NCI-H526 (cell line): Measurements from ENCODE around the gene MICAL2.

Experiments
- DNase-seq, 2 experiments: peaks; one replicate each; lab custom pipeline; 2025; lab: John Stamatoyannopoulos, UW

The MICAL2 gene

DNA sequence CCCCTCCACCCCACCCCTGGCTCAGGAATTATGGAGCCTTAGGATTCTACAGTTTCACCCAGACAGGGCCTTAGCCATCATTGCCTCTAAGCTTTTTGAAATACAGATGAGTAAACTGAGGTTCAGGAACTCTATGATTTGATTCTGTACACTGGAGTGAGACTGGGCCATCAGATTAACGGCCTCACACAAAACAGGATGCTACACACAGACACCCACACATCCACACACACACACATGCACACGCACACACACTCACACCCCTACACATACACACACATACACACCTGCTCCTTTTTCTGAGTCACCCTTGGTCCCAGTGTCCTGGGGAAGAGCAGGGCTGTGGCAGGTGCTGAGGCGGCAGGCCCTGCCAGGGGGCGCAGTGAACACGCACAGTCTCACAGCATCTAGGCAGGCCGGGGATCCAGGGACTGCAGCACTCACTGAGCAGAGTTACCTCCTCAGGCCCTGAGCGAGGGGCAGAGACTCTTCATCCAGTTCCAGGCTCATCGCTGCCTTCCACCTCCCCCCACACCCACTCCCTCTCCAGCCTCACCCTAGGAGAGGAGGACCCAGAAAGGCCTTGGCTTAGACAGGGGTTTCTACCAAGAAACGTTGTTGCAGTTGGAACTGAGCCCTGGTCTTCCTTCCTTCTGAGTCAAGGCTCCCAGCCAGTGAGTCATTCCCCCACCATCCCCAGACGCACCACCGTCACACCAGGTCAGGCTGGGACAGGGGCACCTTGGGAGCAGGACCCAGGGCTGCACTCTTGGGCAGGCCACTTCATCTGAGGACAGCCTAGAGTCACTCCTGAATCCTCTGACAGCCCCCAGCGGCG lies 177.2 kb downstream of the MICAL2 start:
- DNase-seq, result peak; percentile 74 to 92

DNA sequence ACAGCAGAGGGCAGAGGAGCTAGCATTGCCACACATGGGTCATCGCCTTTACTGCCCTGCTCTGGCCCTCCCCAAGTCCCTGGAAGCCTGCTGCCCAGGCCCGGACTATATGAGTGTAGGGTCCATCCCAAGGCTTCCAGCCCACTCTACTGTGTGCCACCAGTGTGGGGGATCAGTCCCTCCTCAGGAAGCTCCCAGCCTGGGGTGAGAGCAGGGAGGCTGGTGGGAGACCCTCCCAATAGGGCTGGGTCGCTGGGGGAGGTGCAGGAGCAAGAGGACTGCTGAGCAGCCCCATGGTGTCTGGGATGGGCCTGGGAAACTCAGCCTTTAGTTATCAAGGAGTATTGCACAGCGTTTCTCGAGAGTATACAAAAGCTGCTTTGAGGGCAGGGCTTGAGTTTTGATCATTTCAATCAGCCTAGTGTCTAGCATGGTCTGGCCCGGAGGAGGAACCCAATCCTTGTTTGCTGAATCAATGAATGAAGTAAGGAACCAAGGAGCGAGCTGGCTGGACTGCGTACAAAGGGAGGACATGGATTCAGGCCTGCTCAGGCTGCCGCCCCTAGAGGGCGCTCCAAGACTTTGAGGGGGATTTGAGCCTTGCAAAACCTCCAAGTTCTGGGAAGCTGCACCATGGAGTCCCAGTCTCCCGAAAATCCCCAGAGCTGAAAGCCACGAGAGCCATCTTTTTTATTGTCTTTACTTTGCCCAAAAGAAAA lies 178.0 kb downstream of the MICAL2 start:
- DNase-seq, result peak; percentile 91 to 98

DNA sequence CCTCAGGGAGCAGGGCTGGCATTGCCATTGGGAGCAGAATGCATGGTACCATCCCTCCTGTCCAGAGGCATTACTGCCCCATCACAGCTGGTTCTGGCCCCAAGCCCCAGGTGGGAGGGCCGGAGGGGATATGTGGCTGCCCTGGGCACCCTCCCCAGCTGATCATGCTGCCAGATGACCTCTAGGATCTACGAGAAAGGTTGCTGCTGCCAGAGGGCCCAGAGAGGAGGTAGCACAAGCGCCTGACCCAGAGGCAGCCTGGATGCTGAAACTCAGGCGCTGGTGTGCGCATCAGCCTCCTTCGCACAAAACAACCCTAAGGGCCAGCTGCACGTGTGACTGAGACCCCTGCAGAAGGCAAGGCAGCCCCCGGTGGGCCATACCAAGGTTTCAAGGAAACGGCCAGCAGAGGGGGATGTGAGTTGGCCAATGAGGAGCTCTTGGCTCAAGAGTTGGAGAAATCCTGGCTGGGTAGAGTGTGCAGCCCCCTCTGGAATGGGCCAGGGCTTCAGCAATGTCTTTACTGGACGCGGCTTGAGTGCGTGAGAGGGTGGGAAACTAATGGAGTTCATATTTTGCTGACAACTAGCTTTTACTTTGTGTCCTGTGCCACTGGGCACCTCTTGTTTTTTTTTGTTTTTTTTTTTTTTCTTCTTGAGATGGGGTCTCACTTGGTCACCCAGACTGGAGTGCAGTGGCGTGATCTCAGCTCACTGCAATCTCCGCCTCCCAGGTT lies 178.7 kb downstream of the MICAL2 start:
- DNase-seq, result peak in 1 of 2 experiments; percentile 32

DNA sequence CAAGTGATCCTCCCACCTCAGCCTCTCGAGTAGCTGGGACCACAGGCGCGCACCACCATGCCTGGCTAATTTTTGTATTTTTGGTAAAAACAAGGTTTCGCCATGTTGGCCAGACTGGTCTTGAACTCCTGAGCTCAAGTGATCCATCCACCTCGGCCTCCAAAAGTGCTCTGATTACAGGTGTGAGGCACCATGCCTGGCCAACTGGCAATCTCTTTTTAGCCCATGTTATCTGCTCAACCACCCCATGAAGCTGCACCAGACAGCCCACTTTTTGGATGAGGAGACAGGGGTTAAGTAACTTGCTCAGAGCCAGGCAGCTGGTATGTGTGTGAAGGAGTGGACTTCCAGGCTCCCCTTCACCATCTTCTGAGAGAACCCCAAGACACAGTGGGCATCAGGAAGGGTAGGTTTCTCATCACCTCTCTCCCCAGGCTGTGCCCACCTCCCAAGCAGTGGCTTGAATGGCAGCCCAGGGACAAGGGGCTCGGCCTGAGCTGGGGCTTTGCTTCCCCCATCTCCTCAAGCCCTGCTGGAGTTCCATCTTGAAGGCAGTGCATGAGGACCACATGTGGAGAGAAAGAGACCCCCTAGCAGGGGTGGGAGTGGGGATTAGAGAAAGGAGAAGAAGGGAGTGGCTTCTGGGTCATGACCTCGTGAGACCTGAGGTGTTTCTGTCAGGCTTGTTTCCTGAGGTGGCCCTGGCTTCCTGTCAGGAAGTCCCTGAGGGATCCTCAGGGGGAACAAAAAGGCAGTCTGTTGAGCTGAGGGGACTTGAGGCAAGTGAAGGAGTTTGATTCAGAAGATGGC lies 179.5 kb downstream of the MICAL2 start:
- no peak for DNase-seq

DNA sequence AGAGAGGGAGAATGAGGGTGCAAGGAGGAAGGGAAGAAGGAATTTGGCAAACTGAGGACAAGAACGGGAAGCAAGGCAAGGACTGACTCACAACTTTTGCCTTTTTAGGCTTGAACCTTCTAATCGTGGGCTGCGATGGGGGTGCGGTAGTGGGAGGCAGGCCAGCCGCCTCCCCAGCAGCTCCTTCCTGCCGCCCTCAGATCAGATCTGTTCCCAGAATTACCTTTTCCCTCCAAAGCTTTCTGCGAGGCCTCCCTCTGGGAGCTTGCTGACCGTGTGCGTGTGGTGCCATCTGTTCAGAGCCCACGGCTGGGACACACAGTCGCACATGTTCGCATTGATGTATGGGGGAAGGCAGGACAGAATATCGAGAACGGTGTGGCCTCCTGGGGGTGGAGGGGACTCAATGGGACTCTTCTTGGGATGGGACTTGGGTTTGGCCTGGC lies 180.1 kb downstream of the MICAL2 start:
- no peak for DNase-seq

DNA sequence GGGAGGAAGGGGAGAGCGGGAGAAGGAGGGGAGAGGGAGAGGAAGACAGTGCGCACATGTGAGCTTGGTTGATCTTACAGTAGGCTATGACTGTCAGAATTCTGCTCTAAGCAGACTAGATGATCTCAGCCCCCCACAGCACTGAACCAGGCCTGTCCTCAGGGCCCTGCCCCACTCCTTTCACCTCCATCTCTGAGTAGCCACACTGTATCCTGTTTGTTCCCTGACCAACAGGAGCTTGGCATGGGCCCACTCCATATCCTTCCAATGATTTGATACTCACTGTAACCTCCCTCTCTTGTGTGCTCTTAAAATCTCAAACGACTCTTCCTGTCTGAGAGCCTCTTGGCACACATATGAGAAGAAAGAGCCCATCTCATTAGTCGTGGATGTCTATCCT lies 180.9 kb downstream of the MICAL2 start:
- no peak for DNase-seq

DNA sequence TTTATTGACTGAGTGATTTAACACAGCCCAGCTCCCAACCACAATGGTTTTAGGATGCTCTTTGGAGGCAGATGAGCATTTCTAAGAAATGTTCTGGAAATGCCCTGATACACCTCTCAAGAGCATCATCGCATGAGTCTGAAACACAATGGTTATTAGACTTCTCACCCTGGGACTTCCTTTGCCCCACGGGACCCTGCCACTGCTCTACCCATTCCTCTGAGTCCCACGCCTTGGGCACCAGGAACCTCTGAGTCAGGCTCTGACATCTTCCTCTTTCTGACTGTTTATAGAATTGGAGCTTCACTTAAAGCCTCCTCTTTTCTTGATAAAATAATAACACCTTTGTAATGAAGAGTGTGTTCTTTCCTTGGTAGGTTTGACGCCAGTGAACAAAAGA lies 181.4 kb downstream of the MICAL2 start:
- no peak for DNase-seq

DNA sequence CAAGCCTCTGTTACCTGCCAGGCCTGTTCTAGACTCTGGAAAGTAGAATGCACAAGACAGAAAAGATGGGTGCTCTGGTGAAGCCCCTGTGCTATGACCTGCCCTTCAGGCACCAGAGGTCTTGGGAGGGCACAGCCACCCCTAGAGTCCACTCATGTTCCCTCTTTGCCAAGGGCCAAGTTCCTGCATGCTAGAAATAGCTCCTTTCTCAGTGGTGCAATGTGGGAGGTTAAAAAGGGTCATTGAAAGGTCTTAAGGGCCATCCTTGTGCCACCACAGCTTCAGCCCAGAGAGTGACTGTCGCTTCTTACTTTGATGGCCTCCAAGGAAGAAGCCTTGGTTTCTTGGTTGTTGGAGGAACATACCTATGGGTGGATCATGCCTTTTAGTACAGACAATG lies 182.4 kb downstream of the MICAL2 start:
- no peak for DNase-seq

DNA sequence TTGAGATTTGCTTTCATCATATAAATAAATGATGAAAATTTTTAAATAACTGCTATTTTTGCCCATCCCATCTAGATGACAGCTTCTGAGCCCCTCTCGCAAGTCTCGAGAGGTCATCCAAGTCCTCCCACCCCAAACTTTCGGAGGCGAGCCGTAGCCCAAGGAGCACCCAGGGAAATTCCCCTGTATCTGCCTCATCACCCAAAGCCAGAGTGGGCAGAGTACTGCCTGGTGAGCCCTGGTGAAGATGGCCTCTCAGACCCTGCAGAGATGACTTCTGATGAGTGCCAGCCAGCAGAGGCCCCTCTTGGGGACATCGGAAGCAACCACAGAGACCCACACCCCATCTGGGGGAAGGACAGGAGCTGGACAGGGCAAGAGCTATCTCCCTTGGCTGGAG lies 183.1 kb downstream of the MICAL2 start:
- no peak for DNase-seq

DNA sequence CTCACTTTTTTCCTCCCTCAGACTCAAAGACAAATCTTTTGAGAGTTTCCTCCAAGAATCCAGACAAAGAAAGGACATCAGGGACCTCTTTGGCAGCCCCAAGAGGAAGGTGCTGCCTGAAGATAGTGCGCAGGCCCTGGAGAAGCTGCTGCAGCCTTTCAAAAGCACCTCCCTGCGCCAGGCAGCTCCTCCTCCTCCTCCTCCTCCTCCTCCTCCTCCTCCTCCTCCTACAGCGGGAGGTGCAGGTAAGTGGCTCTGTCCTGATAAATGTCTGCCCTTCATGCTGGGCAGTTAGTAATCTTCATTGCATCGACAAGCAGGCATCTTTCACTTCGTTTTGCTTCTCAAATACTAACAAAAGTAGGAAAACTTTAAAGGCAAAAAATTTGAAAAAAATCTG lies 184.2 kb downstream of the MICAL2 start:
- DNase-seq, result no peak

DNA sequence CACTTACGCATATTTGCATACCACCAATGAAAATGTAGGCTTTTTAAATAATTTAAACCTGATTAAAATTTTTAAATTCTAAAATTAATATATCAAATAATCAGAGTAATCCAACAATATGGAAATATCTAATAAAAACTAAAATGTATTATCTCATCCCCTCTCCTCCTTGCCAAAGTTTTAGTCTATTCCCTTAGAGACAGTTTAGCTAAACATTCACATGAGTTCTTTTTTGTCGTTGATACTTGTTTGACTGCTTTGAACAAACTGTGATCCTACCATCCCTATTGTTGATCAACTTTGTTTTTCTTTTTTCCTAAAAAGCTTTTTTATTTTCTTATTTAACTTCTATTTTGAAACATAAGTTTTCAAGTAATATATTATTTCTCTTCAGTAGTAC lies 185.6 kb downstream of the MICAL2 start:
- DNase-seq, result no peak

DNA sequence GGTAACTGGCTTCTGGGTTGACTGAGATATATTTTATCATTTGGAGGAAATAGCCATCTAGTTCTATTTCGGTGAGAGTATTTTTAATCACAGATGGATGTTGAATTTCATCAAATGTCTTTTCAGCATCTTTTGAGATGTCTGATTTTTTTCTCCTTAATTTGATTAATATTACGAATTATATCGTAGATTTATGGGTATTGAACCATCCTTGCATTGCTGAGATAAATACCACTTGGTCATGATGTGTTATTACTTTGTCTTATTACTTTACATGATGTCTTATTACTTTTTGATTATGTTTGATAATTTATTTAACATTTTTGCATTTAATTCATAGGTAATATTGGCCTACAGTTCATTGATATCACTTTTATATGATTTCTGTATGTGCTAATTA lies 188.2 kb downstream of the MICAL2 start:
- DNase-seq, result no peak

DNA sequence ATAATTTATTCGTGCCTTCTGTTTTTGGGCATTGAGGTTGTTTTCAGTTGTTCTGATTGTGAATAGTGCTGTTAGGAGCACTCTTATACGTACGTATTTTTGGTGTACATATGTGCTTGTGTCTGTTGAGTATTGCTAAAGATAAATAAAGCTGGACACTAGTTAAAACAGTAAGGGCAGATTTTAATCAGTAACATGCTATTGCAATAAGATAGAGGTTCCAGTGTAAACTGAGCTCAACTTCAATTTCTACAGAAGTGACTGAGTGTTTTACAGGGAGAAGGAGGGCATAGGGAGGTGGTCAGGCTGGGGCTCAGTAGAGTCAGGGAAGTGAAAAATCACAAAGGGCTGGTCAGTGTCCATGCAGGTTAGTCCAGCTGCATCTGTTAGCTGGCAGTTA lies 191.0 kb downstream of the MICAL2 start:
- DNase-seq, result no peak

DNA sequence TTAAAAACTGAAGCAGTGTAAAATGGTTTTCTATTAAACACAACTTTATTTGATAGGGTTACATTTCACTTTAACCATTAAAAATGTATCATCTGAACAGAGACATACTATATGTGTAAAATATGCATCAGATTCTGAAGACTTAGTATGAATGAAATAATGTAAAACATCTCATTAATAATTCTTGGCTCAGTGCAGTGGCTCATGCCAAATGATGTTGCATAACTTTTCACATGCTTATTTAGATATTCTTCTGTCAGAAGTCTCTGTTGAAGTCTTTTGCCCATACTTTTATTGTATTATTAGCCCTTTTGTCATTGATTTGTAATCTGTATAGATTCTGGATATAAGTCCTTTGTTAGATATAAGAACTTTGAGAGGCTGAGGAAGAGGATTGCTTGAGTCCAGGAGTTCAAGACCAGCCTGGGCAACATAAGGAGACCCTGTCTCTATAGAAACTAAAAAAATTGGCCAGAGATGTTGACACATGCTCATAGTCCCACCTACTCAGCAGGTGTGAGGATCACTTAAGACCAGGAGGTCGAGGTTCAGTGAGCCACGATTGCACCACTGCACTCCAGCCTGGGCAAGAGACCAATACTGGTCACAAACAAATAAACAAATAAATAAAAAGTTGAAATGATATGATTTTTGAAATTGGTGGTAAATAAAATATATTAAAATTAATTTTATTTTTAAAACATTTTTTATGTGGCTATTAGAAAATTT lies 193.2 kb downstream of the MICAL2 start:
- DNase-seq, result no peak

DNA sequence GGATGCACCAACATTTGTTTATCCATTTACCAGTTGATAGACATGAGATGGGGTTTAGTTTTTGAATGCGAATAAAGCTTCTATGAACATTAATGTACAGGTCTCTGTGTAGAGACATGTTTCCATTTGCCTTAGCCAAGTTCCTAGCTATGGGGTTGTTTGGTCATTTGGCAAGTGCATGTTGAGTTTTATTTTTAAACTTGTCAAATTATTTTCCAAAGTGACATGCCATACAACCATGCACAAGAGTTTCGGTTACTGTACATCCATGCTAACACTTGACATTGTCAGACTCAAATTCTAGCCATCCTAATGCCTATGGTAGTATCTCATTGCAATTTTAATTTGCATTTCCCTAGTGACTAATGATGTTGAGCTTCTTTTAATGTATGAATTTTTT lies 196.4 kb downstream of the MICAL2 start:
- no peak for DNase-seq

DNA sequence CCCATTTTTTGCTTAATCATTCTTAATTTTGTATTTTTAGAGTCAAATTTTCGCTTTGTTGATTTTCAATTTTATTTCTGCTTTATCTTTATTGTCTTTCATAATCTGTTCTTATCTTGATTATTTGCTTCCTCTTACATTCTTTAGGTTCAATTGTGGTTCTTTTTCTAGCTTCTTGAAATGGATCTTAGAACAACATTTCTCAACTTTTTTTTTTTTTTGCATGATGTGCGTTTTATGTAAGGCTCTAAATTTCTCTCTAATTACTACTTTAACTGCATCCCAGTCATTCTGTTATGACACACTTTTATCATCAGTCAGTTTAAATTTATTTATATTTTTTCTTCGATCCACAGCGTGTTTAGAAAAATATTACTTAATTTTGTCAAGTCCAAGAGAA lies 201.7 kb downstream of the MICAL2 start:
- no peak for DNase-seq
